GM12878 (cell line): ENCODE results near the gene ADAMTS16.

Experiments
- CBX3 ChIP-seq: fragments of 200-600 bp; sonication (generic); IDR thresholded peaks from 2 replicates; pipeline ENCODE4 v1.6.1; 2016; ENCODE audit warnings: low read depth, borderline replicate concordance
- CREB1 ChIP-seq: IDR thresholded peaks from 2 replicates; pipeline ENCODE4 v1.6.1; 2012; ENCODE audit warnings: low read depth, mild to moderate bottlenecking, inconsistent platforms
- CTCF ChIP-seq, 3 experiments: IDR thresholded peaks in 2 of 3; conservative IDR thresholded peaks in 1 of 3; 2 replicates each; pipeline ENCODE4 v1.5.1; 2011; ENCODE audit warnings: low read depth in 3 of 3, low read length in 3 of 3, mild to moderate bottlenecking in 3 of 3, control low read depth in 2 of 3, moderate library complexity in 2 of 3, inconsistent platforms in 1 of 3, mixed read lengths in 1 of 3; ENCODE audit not compliant: control insufficient read depth in 2 of 3, insufficient read depth in 1 of 3; ENCODE audit errors: extremely low read depth in 1 of 3
- EZH2 ChIP-seq: IDR thresholded peaks from 2 replicates; pipeline ENCODE4 v1.6.1; 2012; ENCODE audit warnings: low read depth, mild to moderate bottlenecking, control low read depth, inconsistent platforms, low read length, borderline replicate concordance; ENCODE audit not compliant: control insufficient read depth
- FOXM1 ChIP-seq: IDR thresholded peaks from 2 replicates; pipeline ENCODE4 v1.6.1; 2012; ENCODE audit warnings: low read depth, mild to moderate bottlenecking, inconsistent platforms, low read length, moderate library complexity
- GABPA ChIP-seq: IDR thresholded peaks from 2 replicates; pipeline ENCODE4 v1.6.1; 2014; ENCODE audit warnings: antibody characterized with exemption, low read depth, mild to moderate bottlenecking, inconsistent platforms
- MTA3 ChIP-seq: IDR thresholded peaks from 2 replicates; pipeline ENCODE4 v1.6.1; 2012; ENCODE audit warnings: low read length, inconsistent platforms, borderline replicate concordance
- MXI1 ChIP-seq: fragments of 150-350 bp; IDR thresholded peaks from 2 replicates; pipeline ENCODE4 v1.6.1; 2011; ENCODE audit warnings: low read depth, mild to moderate bottlenecking, inconsistent platforms, low read length, improper control_type of control experiment
- NR2C2 ChIP-seq: IDR thresholded peaks from 2 replicates; pipeline ENCODE4 v1.6.1; 2011; ENCODE audit warnings: borderline replicate concordance, low read depth; ENCODE audit not compliant: control insufficient read depth, insufficient read length
- POLR2A ChIP-seq: IDR thresholded peaks from 2 replicates; pipeline ENCODE4 v1.6.1; 2011; ENCODE audit warnings: low read depth, mild to moderate bottlenecking, low read length
- POLR2AphosphoS5 ChIP-seq: IDR thresholded peaks from 2 replicates; pipeline ENCODE4 v1.6.1; 2011; ENCODE audit warnings: mild to moderate bottlenecking, low read length, inconsistent platforms
- SKIL ChIP-seq: fragments of 450-650 bp; IDR thresholded peaks from 2 replicates; pipeline ENCODE4 v1.6.1; 2017; ENCODE audit warnings: mild to moderate bottlenecking, low read depth, inconsistent platforms; ENCODE audit not compliant: poor library complexity, severe bottlenecking
- YY1 ChIP-seq: IDR thresholded peaks from 2 replicates; pipeline ENCODE4 v1.6.1; 2011; ENCODE audit warnings: low read depth, mild to moderate bottlenecking, low read length

- no peak for TF ChIP-seq MXI1
- TF ChIP-seq CTCF (IDR thresholded peaks at IDR 0.05 in 2 of 3, conservative IDR thresholded peaks at IDR 0.05 in 1 of 3; ENCODE audit: control insufficient read depth in 2 of 3, extremely low read depth in 1 of 3, insufficient read depth in 1 of 3, low read depth in 3 of 3, low read length in 3 of 3) = no peak
- TF ChIP-seq GABPA = no peak
- TF ChIP-seq NR2C2 = no peak
- no peak for TF ChIP-seq POLR2AphosphoS5
- no peak for TF ChIP-seq YY1
- no peak for TF ChIP-seq SKIL
- no peak for TF ChIP-seq POLR2A
- TF ChIP-seq CBX3 = no peak
- no peak for TF ChIP-seq FOXM1
- TF ChIP-seq EZH2 = no peak
- no peak for TF ChIP-seq CREB1
- no peak for TF ChIP-seq MTA3
Measured at GRCh38 chr5:5331848-5332247, 191.7 kb downstream of the ADAMTS16 start.
